GM12873 (cell line): ENCODE results near the gene MTCP1.

Source experiments
- CTCF ChIP-seq: IDR thresholded peaks from 2 replicates; pipeline ENCODE4 v1.5.1; 2012; ENCODE audit warnings: low read depth, mild to moderate bottlenecking, moderate library complexity, low read length, control low read depth; ENCODE audit not compliant: insufficient read depth; ENCODE audit errors: missing control alignments

The MTCP1 gene

DNA sequence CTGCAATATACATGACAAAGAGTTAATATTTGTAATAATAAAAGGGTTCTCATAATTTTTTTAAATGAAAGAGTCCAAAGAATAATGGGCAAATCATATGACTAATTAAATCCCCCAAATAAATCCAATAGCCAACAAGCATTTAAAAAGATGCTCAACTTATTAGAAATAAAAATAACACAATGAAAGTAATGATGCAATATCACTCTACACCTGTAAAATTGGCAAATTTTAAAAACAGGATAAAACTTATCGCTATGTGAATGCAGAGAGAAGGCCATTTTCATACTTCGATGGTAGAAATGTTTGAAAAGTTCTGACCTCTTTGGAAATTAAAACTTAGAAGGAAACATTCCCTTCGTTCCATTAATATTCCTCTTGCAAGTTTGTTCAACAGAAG is 50.3 kb downstream of the MTCP1 start:
- TF ChIP-seq CTCF: no peak
